Skeletal muscle tissue (tissue), 4 donors: ENCODE results near the gene MYOZ2. TPM values are rescaled to one million over a fixed set of nuclear protein-coding genes. Genes with fewer than 3 reads are reported as not detected.

Experiments
- H3K27ac ChIP-seq: one replicate; pipeline ENCODE4 v1.7.0; 2013; ENCODE audit warnings: mild to moderate bottlenecking, low read depth, low read length, inconsistent platforms
- H3K27me3 ChIP-seq, 3 donors: one replicate each; pipeline ENCODE4 v1.7.0; 2013; ENCODE audit warnings: low read length in 3 of 3; ENCODE audit not compliant: control insufficient read depth in 3 of 3, insufficient read depth in 3 of 3
- H3K36me3 ChIP-seq, 3 donors: one replicate each; pipeline ENCODE4 v1.7.0; 2013; ENCODE audit warnings: low read length in 3 of 3; ENCODE audit not compliant: control insufficient read depth in 3 of 3, insufficient read depth in 3 of 3
- H3K4me1 ChIP-seq, 3 donors: one replicate each; pipeline ENCODE4 v1.7.0; 2013; ENCODE audit warnings: low read length in 3 of 3, mild to moderate bottlenecking in 3 of 3; ENCODE audit not compliant: control insufficient read depth in 3 of 3, insufficient read depth in 3 of 3
- H3K4me3 ChIP-seq, 3 donors: one replicate each; pipeline ENCODE4 v1.7.0; 2013; ENCODE audit warnings: low read length in 3 of 3
- H3K9ac ChIP-seq, 3 donors: one replicate each; pipeline ENCODE4 v1.7.0; 2013; ENCODE audit warnings: low read length in 3 of 3, mild to moderate bottlenecking in 3 of 3, moderate library complexity in 2 of 3, low read depth in 1 of 3
- H3K9me3 ChIP-seq, 3 donors: one replicate each; pipeline ENCODE4 v1.7.0; 2013; ENCODE audit warnings: low read length in 3 of 3; ENCODE audit not compliant: control insufficient read depth in 3 of 3
- total RNA-seq: library from RNA; depleted of rRNA; stranded (reverse); fragments of >200 nt; gene quantifications from one replicate; pipeline ENCODE4 v1.2.3, GENCODE V29; 2014
- donor health status: Osteomylitis.

The MYOZ2 gene
- total RNA-seq, 1 donor from 2014 or later: 94.5 TPM

DNA sequence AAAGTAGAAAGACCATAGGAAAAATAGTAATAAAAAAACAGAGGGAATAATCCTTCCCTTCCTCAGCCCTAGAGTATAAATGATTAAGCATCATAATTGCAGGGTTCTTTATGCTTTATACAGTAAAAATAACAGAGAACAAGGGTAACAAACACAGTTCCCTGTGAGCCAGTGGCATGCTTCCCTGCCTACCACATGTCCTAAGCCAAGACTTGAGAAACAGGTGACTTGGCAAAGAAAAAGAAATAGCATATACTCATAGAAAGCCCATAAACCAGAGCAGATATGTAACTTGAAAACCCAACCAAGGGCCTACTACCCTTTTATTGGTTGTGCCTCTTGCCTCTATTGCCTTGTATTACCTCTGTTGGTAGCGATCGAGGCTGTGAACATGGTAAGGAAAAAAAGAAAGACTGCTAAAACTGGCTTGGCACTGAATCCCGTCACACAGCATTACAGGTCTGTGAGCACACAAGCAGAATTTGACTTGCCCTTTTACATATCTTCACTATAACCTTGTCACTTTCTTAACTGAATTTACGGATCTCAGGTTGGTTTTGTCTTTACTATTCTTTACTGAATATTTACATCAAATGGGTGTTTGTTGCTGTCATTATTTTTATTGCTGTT, 30.9 kb upstream of the MYOZ2 start:
- no peaks in the 10 kb centered on the region for H3K27me3 ChIP-seq
- no peaks in the 10 kb centered on the region for H3K9me3 ChIP-seq
- no peaks in the 10 kb centered on the region for H3K36me3 ChIP-seq
- H3K27ac ChIP-seq: peak overlapping the region; percentile 64
- peaks cover 13 to 17% (median 15%) of the 10 kb centered on the region in 3 donors for H3K4me1 ChIP-seq
- peak overlapping the region in 2 of 3 donors; percentile 16 to 27 for H3K4me3 ChIP-seq
- peak overlapping the region in 1 of 3 donors; percentile 64 for H3K9ac ChIP-seq

DNA sequence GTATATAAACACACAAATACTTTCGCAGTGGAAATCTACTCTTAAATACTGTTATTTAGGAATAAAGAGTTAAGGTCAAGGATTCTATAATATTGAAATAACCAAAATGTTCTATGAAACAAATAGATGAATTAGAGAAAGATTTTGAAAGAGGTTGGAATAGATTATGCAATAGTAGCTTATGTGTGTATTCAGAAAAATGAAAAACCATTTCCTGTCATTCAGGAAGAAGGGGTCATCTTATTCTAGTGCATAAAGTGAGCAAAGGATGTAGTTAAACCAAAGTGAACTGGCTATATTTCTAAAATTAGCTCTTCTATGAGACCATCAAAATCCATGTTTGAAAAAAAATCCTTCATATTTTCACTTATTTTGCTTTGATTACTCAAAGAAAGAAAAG, 30.0 kb upstream of the MYOZ2 start:
- no peak overlapping the region for H3K9ac ChIP-seq
- peak overlapping the region; percentile 45 for H3K27ac ChIP-seq
- H3K27me3 ChIP-seq: no peaks in the 10 kb centered on the region
- H3K4me1 ChIP-seq: peaks cover 13 to 17% (median 15%) of the 10 kb centered on the region in 3 donors
- no peaks in the 10 kb centered on the region for H3K9me3 ChIP-seq
- H3K36me3 ChIP-seq: no peaks in the 10 kb centered on the region
- H3K4me3 ChIP-seq: no peak overlapping the region

DNA sequence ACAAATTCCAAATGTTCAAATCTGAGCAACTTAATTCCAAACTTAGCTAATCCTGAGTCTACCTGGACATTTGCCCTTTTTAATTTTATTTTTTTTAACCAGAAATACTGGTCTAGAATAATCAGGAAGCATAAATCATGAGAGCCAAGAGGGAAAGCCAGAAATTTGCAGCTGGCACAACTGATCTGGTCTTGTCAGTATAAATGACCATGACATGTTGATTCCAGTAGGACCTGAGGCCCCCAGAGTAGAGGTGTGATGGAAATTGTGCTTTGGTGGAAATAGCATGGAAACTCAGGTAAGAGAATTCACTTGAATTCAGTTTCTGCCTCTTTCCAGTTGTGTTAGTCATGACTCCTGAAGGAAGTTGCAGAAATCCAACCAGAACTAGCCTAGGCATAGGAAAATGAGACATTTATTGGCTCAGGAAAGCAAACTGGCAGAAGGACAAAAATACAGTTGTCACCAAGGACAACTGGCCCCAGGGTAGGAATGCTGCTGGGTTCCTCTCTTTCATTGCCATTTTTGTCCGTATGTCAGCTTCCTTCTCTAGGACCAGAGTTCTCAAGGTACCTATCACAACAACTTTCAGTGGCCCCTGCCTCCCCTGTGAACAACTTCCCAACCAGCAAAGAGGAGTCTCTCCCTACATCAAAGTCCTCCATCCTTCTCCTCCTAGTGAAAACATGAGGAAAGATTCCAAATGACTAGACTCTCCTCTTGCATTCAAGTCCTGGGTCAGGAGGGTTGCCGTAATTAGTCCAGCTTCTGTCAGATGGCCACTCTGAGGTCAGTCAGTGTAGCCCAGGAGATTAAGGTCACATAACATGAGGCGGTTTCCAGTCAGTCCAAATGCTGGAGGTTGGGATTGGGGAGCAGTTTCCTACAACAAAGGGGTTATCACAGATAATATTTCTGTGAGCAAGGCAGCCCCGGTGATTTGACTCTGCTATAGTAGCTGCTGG, 29.3 kb upstream of the MYOZ2 start:
- no peak overlapping the region for H3K4me3 ChIP-seq
- H3K27me3 ChIP-seq: no peaks in the 10 kb centered on the region
- peak overlapping the region; percentile 45 for H3K27ac ChIP-seq
- H3K9ac ChIP-seq: no peak overlapping the region
- H3K9me3 ChIP-seq: no peaks in the 10 kb centered on the region
- no peaks in the 10 kb centered on the region for H3K36me3 ChIP-seq
- peaks cover 13 to 17% (median 15%) of the 10 kb centered on the region in 3 donors for H3K4me1 ChIP-seq

DNA sequence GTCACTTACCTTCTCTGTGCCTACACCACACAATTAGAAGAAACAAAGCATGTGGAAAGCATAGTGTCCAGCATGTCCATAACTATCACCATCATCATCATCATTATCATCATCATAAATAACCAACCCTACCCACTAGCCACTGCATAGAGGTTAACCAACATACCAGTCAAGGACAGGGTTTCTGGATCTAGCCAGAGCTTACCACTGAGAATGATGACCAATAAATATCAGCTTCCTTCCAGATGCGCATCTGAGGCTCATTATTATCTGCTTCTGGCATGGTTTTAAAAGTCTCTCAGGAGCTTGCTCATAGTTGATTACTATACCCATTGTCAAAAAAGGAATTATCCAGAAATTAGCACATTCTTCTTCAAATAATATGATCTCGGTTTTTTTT, 25.5 kb upstream of the MYOZ2 start:
- no peak overlapping the region for H3K4me3 ChIP-seq
- no peaks in the 10 kb centered on the region for H3K36me3 ChIP-seq
- peaks cover 8 to 13% (median 9%) of the 10 kb centered on the region in 3 donors for H3K4me1 ChIP-seq
- H3K27me3 ChIP-seq: no peaks in the 10 kb centered on the region
- no peaks in the 10 kb centered on the region for H3K9me3 ChIP-seq
- no peak overlapping the region for H3K27ac ChIP-seq
- no peak overlapping the region for H3K9ac ChIP-seq

DNA sequence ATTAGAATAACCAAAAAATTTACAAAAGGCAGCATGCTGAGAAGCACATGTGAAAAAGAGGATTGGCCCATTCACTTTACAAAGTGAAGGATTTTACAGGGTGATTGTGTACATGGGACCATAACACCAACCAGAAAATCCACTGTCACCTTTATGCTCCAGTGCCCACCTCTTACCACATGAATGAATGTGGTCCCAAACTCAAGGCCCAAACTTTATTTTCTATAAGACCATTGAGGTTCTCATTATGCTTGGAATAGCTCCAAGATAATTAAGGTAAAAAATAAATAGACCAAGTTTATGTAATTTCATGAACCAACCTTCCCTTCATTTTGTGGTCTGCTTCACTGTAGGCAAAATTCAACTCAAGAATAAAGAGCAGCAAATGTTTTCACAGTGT, 24.3 kb upstream of the MYOZ2 start:
- Histone ChIP-seq H3K36me3 (no peaks in the 10 kb centered on the region), H3K27me3 (no peaks in the 10 kb centered on the region), H3K9ac (no peak overlapping the region), H3K4me3 (no peak overlapping the region), H3K27ac (no peak overlapping the region), H3K4me1 (peaks cover 5 to 6% (median 5%) of the 10 kb centered on the region in 3 donors), H3K9me3 (no peaks in the 10 kb centered on the region)

DNA sequence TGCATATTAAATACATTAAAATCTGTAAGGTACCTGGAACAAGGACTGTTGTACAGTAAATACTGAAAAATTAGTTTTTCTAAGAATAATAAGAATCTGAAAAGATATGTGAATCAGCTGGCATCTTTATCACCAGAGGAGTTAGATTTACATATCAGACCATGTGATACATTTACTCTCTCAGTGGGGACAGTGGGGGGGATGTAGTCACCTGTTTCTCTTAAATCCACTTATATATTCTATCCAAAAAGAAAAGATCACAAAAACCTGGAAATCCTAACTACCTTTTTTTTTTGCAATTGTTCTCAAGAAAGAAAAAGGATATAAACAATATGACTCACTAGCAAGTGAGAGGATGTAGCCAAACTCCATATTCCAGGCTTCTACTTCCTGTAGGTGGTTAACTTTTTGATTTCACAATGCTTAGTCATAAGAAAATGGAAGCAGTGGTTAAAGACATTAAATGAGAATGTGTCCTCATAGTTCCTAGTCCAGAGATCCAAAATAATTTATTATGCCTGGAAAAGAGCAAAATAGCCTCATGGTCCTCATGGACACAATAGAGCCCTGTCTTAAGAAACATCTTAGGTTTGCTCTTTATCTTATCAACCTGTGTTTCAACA, 22.5 kb upstream of the MYOZ2 start:
- Histone ChIP-seq H3K27me3 (no peaks in the 10 kb centered on the region), H3K4me1 (no peaks in the 10 kb centered on the region), H3K4me3 (no peak overlapping the region), H3K36me3 (no peaks in the 10 kb centered on the region), H3K27ac (peak overlapping the region; percentile 8), H3K9ac (no peak overlapping the region), H3K9me3 (no peaks in the 10 kb centered on the region)

DNA sequence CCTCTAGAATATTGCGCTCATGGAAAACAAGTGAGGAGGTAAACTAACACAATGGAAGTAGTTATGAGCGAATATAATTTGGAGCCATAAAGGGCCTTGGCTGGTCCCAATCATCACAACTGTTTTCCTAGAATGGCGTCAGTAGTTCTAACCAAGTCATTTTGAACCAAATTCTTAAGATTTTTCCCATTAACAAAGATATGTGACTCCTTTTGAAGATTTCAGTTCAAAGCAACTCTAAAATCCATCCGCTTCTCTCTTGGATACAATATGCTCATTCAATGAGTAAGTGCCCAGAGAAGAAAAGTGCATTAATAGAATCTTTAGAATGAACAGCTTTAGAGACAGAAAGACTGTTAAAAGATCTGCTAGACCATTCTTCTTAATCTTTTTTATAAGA, 19.6 kb upstream of the MYOZ2 start:
- H3K4me3 ChIP-seq: no peak overlapping the region
- H3K9me3 ChIP-seq: no peaks in the 10 kb centered on the region
- H3K27me3 ChIP-seq: no peaks in the 10 kb centered on the region
- H3K4me1 ChIP-seq: no peaks in the 10 kb centered on the region
- H3K27ac ChIP-seq: no peak overlapping the region
- H3K9ac ChIP-seq: no peak overlapping the region
- H3K36me3 ChIP-seq: no peaks in the 10 kb centered on the region

DNA sequence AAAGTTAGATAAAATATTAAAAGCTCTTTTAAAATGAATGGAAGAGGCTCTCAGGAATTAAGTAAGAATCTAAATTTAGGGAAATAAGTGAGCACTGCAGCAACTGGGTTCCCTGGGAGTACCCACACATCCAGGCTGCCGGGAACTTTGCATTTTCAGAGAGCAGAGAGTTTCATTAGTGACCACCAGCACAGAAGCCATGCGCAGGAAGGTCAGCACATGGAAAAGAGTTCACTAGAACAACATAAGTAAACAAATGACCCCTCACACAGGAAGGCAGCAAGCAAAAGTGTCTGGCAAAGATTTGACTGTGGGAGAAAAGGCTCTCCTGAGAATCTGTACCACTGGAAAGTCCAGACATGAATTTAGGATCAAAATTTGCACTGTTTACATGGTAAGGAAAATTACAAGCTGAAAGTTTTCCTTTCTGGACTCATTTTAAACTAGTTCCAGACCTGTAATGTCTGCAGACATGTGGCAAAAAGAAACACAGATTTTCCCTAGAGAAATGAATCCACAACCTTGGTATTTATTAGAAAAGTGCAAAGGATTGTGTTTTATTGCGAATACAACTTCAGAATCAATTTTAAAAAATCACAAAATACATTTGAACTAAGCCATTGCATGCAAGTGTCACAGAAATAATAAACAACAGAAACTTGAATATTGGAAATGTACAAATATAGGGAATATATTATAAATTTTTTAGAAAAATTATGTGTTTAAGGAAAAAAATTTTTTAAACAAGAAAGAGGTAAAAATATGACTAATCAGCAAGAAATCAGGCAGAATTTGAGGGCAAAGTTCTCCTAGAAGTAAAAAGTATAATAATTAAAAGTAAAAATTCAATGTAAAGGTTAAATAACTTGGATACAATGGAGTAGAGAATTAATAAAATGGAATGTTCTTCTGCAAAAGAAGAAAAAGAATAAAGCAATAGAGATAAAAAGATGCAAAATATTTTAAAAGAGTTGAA, 18.4 kb upstream of the MYOZ2 start:
- Histone ChIP-seq H3K9me3 (no peaks in the 10 kb centered on the region), H3K27ac (peak overlapping the region; percentile 26), H3K36me3 (no peaks in the 10 kb centered on the region), H3K4me1 (no peaks in the 10 kb centered on the region), H3K4me3 (no peak overlapping the region), H3K9ac (no peak overlapping the region), H3K27me3 (no peaks in the 10 kb centered on the region)

DNA sequence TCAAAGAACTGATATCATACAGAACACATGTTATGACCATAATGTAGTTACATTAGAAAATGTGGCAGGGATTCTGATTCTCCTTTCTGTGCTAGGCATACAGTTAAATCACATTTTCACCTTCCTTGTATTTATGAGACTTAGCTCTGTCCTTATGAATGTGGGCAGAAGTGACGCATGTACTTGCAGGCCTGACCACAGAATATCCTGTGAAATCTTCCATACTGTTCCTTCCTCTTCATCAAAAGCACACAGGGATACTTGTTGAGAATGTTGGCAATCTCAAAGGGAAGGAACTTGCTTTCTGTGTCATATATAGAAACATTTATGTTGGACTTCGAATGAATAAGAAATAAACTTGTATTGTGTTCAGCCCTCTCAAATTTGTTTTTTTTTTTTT, 17.2 kb upstream of the MYOZ2 start:
- H3K9ac ChIP-seq: no peak overlapping the region
- H3K4me3 ChIP-seq: no peak overlapping the region
- H3K9me3 ChIP-seq: no peaks in the 10 kb centered on the region
- H3K36me3 ChIP-seq: no peaks in the 10 kb centered on the region
- H3K27ac ChIP-seq: no peak overlapping the region
- H3K27me3 ChIP-seq: no peaks in the 10 kb centered on the region
- no peaks in the 10 kb centered on the region for H3K4me1 ChIP-seq
